ENCODE measurements around the gene NID1.
A peak's percentile ranks its signal among the peaks of the same experiment; 100 is the strongest.
"Not testable (repeated sequence)": the region's sequence is repeated elsewhere in the genome, so short reads cannot be mapped to it uniquely, and the experiment has no call there.

NID1 gene

GRCh38 chr1:236101233-236102200 lies 36.6 kb upstream of the NID1 start:
- TF ChIP-seq CTCF (IDR thresholded peaks at IDR 0.05; ENCODE audit: control insufficient read depth, extremely low read depth, insufficient read depth), result no peak
- no peak for DNase-seq (ENCODE audit: low read depth)
- H3K4me3 ChIP-seq (ENCODE audit: low read depth, low read length), result no peak overlapping the region

GRCh38 chr1:236100799-236101198 lies 35.9 kb upstream of the NID1 start:
- no peak overlapping the region for H3K4me3 ChIP-seq (ENCODE audit: low read depth, low read length)
- TF ChIP-seq CTCF (IDR thresholded peaks at IDR 0.05; ENCODE audit: control insufficient read depth, extremely low read depth, insufficient read depth), result no peak
- DNase-seq (ENCODE audit: low read depth), result no peak

- H3K4me3 ChIP-seq (ENCODE audit: low read depth, low read length), result no peak overlapping the region
- no peak for TF ChIP-seq CTCF (IDR thresholded peaks at IDR 0.05; ENCODE audit: control insufficient read depth, extremely low read depth, insufficient read depth)
- no peak for DNase-seq (ENCODE audit: low read depth)
Observed at GRCh38 chr1:236099355-236099974, 34.6 kb upstream of the NID1 start.

GRCh38 chr1:236098267-236098666 lies 33.4 kb upstream of the NID1 start:
- no peak for TF ChIP-seq CTCF (IDR thresholded peaks at IDR 0.05; ENCODE audit: control insufficient read depth, extremely low read depth, insufficient read depth)
- DNase-seq (ENCODE audit: low read depth), result no peak

GRCh38 chr1:236096660-236097482 lies 32.0 kb upstream of the NID1 start:
- DNase-seq (ENCODE audit: low read depth), result peak; percentile 99
- not testable (repeated sequence) for H3K4me3 ChIP-seq (ENCODE audit: low read depth, low read length)

More at GRCh38 chr1:236098267-236098666, 33.4 kb upstream of the NID1 start:
- no peak overlapping the region for H3K4me3 ChIP-seq (ENCODE audit: low read depth, low read length)

GRCh38 chr1:236095705-236096520 lies 31.0 kb upstream of the NID1 start:
- DNase-seq (ENCODE audit: low read depth), result no peak
- H3K4me3 ChIP-seq (ENCODE audit: low read depth, low read length), result no peak overlapping the region
- TF ChIP-seq CTCF (IDR thresholded peaks at IDR 0.05; ENCODE audit: control insufficient read depth, extremely low read depth, insufficient read depth), result no peak

Data from LNCaP clone FGC (cell line).